ENCODE results near the gene CTR9.

Gene CTR9

DNA sequence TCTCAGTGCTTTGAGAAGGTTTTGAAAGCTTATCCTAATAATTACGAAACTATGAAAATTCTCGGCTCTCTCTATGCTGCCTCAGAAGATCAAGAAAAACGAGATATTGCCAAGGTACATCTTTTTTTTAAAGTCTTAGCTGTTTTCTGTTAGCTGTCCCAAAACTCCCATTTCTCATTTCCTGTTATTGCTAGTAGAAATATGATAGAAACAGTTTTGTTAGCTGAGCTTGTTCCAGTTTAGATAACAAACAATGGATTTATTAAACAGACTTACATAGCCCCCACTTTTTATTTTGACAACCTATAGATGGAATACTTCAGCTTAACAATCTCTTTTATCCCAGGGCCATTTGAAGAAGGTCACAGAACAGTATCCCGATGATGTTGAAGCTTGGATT, 12.7 kb downstream of the CTR9 start:
- Histone ChIP-seq H3K27me3 (no peaks in the 10 kb centered on the region), H3K27ac (no peak overlapping the region), H3K36me3 (peaks cover 32% of the 10 kb centered on the region), H3K9me3 (no peaks in the 10 kb centered on the region), H3K4me3 (ENCODE audit: low read depth in 1 of 2, low read length in 1 of 2) (no peak overlapping the region), H3K4me1 (ENCODE audit: control insufficient read depth in 1 of 2, insufficient read depth in 1 of 2, low read depth in 1 of 2, low read length in 1 of 2) (no peaks in the 10 kb centered on the region)
- TF ChIP-seq, protein P1, sequence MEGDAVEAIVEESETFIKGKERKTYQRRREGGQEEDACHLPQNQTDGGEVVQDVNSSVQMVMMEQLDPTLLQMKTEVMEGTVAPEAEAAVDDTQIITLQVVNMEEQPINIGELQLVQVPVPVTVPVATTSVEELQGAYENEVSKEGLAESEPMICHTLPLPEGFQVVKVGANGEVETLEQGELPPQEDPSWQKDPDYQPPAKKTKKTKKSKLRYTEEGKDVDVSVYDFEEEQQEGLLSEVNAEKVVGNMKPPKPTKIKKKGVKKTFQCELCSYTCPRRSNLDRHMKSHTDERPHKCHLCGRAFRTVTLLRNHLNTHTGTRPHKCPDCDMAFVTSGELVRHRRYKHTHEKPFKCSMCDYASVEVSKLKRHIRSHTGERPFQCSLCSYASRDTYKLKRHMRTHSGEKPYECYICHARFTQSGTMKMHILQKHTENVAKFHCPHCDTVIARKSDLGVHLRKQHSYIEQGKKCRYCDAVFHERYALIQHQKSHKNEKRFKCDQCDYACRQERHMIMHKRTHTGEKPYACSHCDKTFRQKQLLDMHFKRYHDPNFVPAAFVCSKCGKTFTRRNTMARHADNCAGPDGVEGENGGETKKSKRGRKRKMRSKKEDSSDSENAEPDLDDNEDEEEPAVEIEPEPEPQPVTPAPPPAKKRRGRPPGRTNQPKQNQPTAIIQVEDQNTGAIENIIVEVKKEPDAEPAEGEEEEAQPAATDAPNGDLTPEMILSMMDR (IDR thresholded peaks at IDR 0.05) = no peak

DNA sequence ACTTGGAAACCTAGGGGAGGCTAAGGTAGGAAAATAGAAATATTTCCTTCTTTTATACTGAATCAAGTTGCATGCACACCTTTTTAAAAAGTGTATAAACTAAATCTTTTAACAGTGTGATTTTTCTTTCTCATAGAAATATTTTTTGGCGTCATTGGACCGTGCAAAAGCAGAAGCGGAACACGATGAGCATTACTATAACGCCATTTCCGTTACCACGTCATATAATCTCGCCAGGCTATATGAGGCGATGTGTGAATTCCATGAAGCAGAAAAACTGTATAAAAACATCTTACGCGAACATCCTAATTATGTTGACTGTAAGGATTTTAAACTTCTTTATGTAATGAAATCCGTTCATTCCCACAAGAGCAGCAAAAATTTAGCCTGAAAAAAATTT, 13.4 kb downstream of the CTR9 start:
- Histone ChIP-seq H3K4me3 (ENCODE audit: low read depth in 1 of 2, low read length in 1 of 2) (no peak overlapping the region), H3K27ac (no peak overlapping the region), H3K36me3 (peaks cover 26% of the 10 kb centered on the region), H3K4me1 (ENCODE audit: control insufficient read depth in 1 of 2, insufficient read depth in 1 of 2, low read depth in 1 of 2, low read length in 1 of 2) (no peaks in the 10 kb centered on the region), H3K9me3 (no peaks in the 10 kb centered on the region), H3K27me3 (no peaks in the 10 kb centered on the region)
- TF ChIP-seq, protein P1 (IDR thresholded peaks at IDR 0.05) = no peak

DNA sequence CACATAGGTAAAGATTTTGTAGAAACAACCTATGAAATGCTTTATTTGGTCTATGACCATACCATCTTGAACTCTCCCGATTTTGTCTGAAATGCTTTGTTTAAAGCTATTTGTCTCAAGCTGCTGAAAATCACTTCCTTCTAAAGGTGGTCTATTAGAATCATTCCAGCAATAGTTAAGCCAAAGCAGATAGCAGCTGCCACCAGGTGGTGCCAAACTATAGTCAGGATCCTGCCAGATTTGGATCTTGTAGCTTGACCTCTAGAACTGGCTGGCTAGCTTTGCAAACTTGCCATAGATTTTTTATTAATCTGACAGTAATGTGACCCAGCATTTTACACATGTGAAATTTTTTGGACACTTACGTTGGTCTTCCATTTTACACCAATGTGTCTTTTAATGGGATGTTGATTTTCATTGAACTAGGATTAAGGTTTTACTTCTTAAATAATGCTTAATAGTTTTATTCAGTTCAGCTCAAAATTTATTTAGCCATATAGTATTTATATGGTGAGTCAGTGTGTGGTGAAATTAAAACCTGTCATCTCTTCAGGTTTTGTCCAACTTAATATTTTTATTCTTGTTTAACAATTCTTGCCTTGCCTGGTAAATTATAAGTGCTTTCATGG, 19.7 kb downstream of the CTR9 start:
- Histone ChIP-seq H3K36me3 (no peaks in the 10 kb centered on the region), H3K27ac (no peak overlapping the region), H3K4me3 (ENCODE audit: low read depth in 1 of 2, low read length in 1 of 2) (no peak overlapping the region), H3K4me1 (ENCODE audit: control insufficient read depth in 1 of 2, insufficient read depth in 1 of 2, low read depth in 1 of 2, low read length in 1 of 2) (no peaks in the 10 kb centered on the region), H3K9me3 (no peaks in the 10 kb centered on the region), H3K27me3 (no peaks in the 10 kb centered on the region)
- TF ChIP-seq, protein P1 (IDR thresholded peaks at IDR 0.05) = no peak

DNA sequence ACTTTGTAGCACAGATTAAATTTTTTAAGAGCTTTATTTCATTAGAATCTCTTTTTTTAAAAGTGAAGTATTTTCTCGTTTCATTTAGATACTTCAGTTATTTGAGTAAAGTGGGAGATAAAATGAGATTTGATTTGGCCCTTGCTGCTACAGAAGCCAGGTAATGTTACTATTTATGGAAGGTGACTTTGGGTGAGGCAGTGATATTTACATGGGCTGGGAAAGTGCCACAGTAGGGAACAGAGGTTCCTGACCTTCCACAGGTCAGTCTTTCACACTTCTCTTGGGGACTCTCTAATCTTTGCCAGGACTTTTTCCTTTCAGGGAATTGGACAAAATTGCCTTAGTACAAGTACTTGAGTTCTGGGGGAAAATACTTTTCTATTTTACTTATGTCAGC, 20.4 kb downstream of the CTR9 start:
- Histone ChIP-seq H3K9me3 (no peaks in the 10 kb centered on the region), H3K27me3 (no peaks in the 10 kb centered on the region), H3K36me3 (no peaks in the 10 kb centered on the region), H3K27ac (no peak overlapping the region), H3K4me3 (ENCODE audit: low read depth in 1 of 2, low read length in 1 of 2) (no peak overlapping the region), H3K4me1 (ENCODE audit: control insufficient read depth in 1 of 2, insufficient read depth in 1 of 2, low read depth in 1 of 2, low read length in 1 of 2) (no peaks in the 10 kb centered on the region)
- TF ChIP-seq, protein P1 (IDR thresholded peaks at IDR 0.05) = no peak

DNA sequence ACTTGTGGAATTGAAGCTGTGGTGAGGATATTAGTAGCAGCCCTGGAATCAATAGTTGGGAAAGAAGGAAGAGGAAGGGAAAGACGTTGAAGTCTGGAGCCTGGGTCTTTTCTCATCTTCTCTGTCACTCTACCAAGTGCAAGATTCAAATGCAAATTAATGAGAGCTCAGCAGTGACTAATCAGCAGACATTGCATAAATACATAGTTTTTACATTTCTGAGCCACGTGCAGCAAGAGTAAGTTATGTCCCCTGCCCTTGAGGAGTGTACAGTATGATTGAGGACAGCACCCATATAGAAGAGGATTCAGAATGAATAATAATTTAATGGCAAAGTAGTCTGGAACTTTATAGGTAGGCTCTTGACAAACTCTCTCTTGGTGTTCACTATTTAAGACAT, 23.8 kb downstream of the CTR9 start:
- H3K36me3 ChIP-seq = peaks cover 25% of the 10 kb centered on the region

More for the DNA sequence above, 23.8 kb downstream of the CTR9 start:
- Histone ChIP-seq H3K4me3 (ENCODE audit: low read depth in 1 of 2, low read length in 1 of 2) (no peak overlapping the region), H3K4me1 (ENCODE audit: control insufficient read depth in 1 of 2, insufficient read depth in 1 of 2, low read depth in 1 of 2, low read length in 1 of 2) (peaks cover 0 to 5% of the 10 kb centered on the region in 2 experiments), H3K27ac (no peak overlapping the region), H3K27me3 (no peaks in the 10 kb centered on the region), H3K9me3 (no peaks in the 10 kb centered on the region)
- TF ChIP-seq, protein P1 (IDR thresholded peaks at IDR 0.05) = no peak
